Measurements from ENCODE around the gene FSD1.
A peak's percentile ranks its signal among the peaks of the same experiment; 100 is the strongest.
"Not testable (repeated sequence)": the region's sequence is repeated elsewhere in the genome, so short reads cannot be mapped to it uniquely, and the experiment has no call there.

Gene FSD1

GRCh38 chr19:4346020-4346383, 41.6 kb downstream of the FSD1 start:
- no peak for DNase-seq

GRCh38 chr19:4347521-4347920, 43.1 kb downstream of the FSD1 start:
- DNase-seq, result no peak

- not testable (repeated sequence) for DNase-seq
Measured at GRCh38 chr19:4349225-4349624, 44.8 kb downstream of the FSD1 start.

- no peak for DNase-seq
Measured at GRCh38 chr19:4350111-4350510, 45.7 kb downstream of the FSD1 start.

- DNase-seq, result no peak
Measured at GRCh38 chr19:4350726-4351125, 46.3 kb downstream of the FSD1 start.

- peak; percentile 24 to 68 (median 28) for DNase-seq
Measured at GRCh38 chr19:4352701-4353121, 48.3 kb downstream of the FSD1 start.

GRCh38 chr19:4354282-4354681, 49.9 kb downstream of the FSD1 start:
- no peak for DNase-seq

- no peak for DNase-seq
Measured at GRCh38 chr19:4354897-4355296, 50.5 kb downstream of the FSD1 start.

- no peak for DNase-seq
Measured at GRCh38 chr19:4357095-4357797, 52.8 kb downstream of the FSD1 start.

- no peak for DNase-seq
Measured at GRCh38 chr19:4357921-4358326, 53.5 kb downstream of the FSD1 start.

- DNase-seq, result no peak
Measured at GRCh38 chr19:4358709-4359626, 54.6 kb downstream of the FSD1 start.

- DNase-seq, result no peak
Measured at GRCh38 chr19:4359627-4360000, 55.2 kb downstream of the FSD1 start.

- DNase-seq, result no peak
Measured at GRCh38 chr19:4360081-4360569, 55.7 kb downstream of the FSD1 start.

GRCh38 chr19:4360641-4361151, 56.3 kb downstream of the FSD1 start:
- peak in 1 of 3 experiments; percentile 53 for DNase-seq

- peak in 2 of 3 experiments; percentile 29 to 44 for DNase-seq
Measured at GRCh38 chr19:4361152-4362046, 57.0 kb downstream of the FSD1 start.

GRCh38 chr19:4362101-4362828, 57.9 kb downstream of the FSD1 start:
- DNase-seq, result no peak

GRCh38 chr19:4362831-4363545, 58.6 kb downstream of the FSD1 start:
- DNase-seq, result peak in 2 of 3 experiments; percentile 35 to 52

- DNase-seq, result no peak
Measured at GRCh38 chr19:4363571-4364304, 59.3 kb downstream of the FSD1 start.

GRCh38 chr19:4365341-4365740, 60.9 kb downstream of the FSD1 start:
- DNase-seq, result peak in 1 of 3 experiments; percentile 19

All from NCI-H1417 (cell line).